ENCODE data around the gene CAMK1D.

CAMK1D gene

DNA sequence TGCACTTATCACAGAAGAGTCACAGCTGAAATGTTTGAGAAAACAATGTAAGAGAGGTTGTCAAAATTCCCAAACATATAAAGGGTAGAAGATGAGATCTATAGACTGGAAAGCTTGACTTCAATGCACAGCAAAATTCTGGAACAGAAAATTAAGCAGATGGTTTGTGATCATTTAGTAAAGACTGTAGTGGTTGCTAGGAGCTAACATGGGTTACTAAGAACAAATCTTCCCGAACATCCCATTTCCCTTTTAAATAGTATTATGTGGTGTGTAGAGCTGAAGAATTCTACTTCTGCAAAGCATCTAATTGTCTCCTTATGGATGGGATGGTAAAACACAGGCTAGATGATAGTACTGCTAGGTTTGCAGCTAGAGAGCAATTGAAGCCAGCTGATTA, 312.3 kb downstream of the CAMK1D start:
- no peak for DNase-seq

- DNase-seq: no peak
Measured at GRCh38 chr10:12663863-12664262, 314.5 kb downstream of the CAMK1D start.

GRCh38 chr10:12665501-12665900, 316.2 kb downstream of the CAMK1D start:
- no peak for DNase-seq

GRCh38 chr10:12667052-12667451, 317.7 kb downstream of the CAMK1D start:
- no peak for DNase-seq

- no peak for DNase-seq
Measured at GRCh38 chr10:12668634-12669033, 319.3 kb downstream of the CAMK1D start.

DNA sequence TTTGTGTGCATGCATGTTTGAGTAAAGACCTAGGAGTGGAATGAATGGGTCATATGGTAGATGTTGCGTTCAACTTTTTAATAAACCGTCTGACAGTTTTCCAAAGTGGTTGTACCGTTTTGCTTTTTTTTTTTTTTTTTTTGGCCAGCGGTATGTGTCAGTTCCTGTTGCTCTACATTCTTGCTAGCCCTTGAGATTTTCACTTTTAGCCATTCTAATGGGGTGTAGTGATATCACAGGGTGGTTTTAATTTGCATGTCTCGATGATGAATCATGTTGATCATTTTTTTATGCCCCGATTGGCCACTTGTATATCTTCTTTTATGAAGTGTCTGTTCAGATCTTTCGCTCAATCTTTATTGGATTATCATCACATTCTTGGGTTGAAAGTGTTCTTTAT, 320.7 kb downstream of the CAMK1D start:
- no peak for DNase-seq

GRCh38 chr10:12675186-12675585, 325.8 kb downstream of the CAMK1D start:
- DNase-seq: no peak

DNA sequence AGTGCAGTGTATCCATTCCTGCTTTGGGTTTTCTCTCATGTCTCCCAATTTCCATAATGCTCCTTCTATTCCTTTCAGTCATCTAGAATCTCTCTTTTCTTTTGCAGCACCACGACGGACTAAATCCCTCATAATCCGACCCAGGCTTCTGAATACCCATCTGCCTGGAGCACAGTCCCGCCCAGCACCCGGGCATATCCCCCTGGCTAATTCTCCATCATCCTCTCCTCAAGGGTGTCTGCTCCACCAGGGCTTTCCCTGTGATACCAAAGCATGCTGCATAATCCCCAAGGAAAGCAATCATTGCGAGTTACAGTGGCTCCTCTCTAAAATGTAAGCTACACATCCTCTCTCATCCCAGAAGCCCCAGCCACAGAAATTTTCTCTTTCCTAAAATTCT, 330.3 kb downstream of the CAMK1D start:
- no peak for DNase-seq

DNA sequence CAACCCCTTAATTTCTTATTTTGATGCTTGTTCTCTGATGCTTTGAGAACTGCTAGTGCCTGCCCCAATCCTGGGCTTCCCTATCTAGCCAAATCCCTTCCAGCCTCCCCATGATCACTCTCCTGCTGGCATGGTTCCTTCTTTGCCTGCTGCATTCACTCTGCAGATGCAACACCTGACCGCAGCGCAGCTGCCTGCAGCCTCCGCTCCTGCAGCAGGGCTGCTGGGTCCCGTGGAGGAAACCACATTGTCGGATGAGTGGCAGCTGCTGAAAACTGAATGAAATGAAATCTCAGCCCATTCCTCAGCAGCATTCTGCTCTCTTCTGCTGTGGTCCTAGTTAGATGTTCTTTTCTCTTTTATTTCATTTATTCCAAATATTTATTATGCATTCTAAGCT, 331.9 kb downstream of the CAMK1D start:
- DNase-seq: no peak

DNA sequence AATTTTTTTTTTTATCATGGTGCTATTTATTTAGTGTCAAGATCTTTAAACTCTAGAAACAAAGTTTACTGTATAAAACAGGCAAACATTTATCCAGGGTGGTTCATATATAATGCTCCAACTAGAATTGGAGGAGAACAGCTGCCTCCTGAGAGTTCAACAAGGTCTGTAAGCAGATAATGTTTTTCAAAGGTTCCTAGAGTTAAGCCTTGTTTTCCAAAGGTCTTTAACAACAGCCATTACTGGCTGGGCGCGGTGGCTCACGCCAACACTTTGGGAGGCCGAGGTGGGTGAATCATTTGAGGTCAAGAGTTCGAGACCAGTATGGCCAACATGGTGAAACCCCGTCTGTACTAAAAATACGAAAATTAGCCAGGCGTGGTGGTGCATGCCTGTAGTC, 335.4 kb downstream of the CAMK1D start:
- DNase-seq: no peak

GRCh38 chr10:12685261-12686058, 336.1 kb downstream of the CAMK1D start:
- no peak for DNase-seq

- DNase-seq: peak; percentile 18
Measured at GRCh38 chr10:12687996-12688395, 338.6 kb downstream of the CAMK1D start.

DNA sequence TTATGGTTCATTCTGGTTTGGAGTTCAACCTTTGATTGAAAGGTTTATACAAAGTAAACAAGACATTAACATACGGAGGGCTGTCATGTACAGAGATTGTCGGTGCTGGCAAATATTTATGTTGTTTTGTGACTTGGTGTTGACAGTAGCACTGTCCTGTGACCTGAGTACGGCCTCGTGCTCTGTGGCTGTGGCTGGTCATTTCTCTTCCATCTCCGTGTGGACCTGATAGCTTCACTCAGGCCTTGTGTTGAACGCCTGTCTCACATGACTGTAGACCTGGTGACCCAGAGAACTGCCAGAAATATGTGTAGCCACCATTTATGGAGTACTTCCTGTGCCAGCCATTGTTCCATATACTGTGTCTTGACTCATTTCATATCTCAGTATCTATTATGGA, 340.5 kb downstream of the CAMK1D start:
- DNase-seq: peak; percentile 72

DNA sequence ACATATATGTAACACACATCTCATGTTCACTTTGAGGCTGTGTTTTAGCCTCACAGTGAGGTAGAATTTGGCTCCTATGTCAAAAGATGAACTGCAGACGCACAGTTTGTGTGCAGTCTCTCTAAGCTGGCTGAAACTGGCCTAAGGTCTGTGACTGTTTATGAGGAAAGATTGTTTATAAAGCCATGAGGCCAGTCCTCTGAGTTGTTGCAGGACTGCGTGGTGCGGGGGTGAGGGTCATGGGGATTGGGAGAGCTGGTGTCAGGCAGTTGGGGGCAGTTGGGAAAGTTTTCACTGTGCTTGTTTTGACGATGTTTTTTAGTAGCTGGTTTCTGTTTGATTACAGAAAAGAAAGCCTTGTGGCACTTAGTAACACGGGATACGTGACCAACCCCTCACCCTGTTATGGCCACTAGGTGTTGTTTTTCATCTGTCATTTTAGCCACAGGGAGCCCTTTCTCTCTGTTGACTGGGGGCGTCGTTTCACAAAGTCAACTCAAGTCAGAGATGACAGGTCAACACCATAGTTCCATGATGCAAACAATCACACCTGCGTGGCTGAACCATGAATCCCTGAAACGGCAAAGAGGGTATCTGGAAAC, 341.3 kb downstream of the CAMK1D start:
- peak; percentile 54 for DNase-seq

- DNase-seq: no peak
Measured at GRCh38 chr10:12691596-12691995, 342.2 kb downstream of the CAMK1D start.

DNA sequence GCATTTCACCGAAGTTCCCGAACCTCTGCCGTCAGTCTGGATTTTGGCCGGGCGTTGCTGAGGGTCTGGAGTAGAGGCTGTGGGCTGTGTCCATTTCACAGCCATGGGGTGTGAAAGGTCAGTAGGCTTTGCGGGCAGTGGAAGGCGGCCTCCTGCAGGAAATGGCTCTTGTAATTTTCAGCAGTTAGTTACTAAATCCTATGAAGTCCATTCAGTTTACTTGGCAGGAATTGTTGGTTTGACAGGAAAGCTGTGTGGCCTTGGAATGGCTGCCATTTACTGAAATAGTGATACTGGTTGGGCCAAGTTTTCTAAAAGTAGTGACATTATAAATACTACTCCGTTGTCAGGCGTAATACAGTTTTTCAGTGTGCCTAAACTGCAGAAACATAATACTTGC, 348.4 kb downstream of the CAMK1D start:
- DNase-seq: no peak

GRCh38 chr10:12699258-12699700, 349.9 kb downstream of the CAMK1D start:
- DNase-seq: no peak

- DNase-seq: no peak
Measured at GRCh38 chr10:12699781-12700556, 350.6 kb downstream of the CAMK1D start.

- DNase-seq: no peak
Measured at GRCh38 chr10:12700557-12700874, 351.2 kb downstream of the CAMK1D start.

DNA sequence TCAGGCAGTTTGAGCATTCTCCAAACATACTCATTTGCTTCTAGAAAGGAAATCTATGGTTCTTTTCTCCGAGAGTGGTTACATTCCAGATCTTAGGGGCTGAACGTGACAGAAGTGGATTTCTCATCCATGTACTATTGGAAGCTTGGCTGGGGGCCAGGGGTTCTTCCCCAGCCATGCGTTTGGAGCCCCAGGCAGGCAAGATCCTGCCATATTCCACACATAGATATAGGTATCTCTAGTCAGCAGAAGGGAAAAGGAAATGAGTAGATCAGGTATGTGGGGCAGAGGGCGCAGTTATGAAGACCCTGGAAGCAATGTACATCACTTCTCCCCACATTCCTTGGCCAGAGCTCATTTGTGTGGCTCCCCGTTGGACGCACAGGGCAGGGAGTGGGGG, 352.3 kb downstream of the CAMK1D start:
- DNase-seq: no peak

GRCh38 chr10:12702215-12702770, 352.9 kb downstream of the CAMK1D start:
- DNase-seq: no peak

DNA sequence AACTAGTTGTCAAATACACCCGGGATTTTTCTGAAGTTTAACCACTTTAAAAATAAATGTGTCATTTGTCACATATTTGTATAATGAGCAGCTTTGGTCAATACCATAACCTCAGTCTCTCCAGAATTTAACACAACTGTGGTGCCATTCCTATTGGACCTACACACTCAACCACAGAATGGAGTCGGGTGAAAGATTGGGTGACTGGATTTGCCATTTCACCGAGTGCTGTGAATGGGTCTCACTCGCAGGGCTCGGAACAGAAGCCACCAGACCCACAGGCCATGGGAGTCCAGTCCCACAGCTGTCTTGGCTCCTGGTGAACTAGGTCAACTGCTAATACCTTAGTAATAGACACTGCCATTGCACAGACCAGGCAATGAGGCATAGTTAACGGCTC, 353.8 kb downstream of the CAMK1D start:
- no peak for DNase-seq

- no peak for DNase-seq
Measured at GRCh38 chr10:12703813-12704212, 354.5 kb downstream of the CAMK1D start.

DNA sequence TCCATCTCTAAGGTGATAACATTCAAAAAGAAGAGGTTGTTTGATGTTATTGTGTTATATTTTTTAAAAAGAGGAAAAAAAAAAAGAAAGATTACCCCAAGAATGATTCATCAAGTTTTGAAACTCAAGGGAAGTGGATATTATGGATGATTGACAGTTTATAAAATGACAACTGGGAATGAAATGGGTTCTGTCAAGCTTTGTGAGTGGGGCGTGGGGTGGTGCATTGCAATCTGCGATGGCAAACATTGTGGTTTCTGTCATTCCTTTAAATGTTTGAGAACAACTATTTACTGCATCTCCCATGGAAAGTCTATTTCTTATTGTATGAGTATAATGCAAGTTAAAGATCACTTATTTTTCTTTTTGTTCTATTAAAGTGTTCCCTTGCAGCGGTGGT, 355.1 kb downstream of the CAMK1D start:
- DNase-seq: no peak

Data from NCI-H510A treated with DMSO at 0.1 percent for 48 hours (cell line).